Activated T-cell treated with anti-CD3 and anti-CD28 coated beads, Interleukin-2, amount 50 U/mL, for 1 hour (primary cell): Measurements from ENCODE around the gene SLC24A3.

Experiments
- DNase-seq: peaks from one replicate; pipeline ENCODE4 v3.0.0-alpha.2; 2020

The SLC24A3 gene

DNA sequence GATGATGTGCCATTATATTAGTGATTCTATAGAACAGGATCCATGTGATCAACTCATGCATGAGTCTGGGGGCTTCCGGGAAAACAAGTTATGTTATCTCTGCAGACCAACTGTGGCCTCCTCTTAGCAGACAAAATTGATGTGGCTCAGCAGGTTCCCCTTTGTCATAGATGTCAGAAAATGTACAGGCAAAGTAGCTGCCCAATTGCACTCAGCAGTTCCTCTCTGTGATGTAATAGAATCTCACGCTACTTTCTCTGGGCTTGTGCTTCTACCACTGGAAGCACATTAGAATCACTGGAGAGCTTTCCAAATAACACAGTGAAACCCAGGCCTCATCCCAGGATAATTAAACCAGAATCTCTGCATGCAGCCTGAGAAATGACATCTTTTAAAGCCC lies 253.1 kb downstream of the SLC24A3 start:
- no peak for DNase-seq

GRCh38 chr20:19466206-19466928 lies 253.9 kb downstream of the SLC24A3 start:
- no peak for DNase-seq

DNA sequence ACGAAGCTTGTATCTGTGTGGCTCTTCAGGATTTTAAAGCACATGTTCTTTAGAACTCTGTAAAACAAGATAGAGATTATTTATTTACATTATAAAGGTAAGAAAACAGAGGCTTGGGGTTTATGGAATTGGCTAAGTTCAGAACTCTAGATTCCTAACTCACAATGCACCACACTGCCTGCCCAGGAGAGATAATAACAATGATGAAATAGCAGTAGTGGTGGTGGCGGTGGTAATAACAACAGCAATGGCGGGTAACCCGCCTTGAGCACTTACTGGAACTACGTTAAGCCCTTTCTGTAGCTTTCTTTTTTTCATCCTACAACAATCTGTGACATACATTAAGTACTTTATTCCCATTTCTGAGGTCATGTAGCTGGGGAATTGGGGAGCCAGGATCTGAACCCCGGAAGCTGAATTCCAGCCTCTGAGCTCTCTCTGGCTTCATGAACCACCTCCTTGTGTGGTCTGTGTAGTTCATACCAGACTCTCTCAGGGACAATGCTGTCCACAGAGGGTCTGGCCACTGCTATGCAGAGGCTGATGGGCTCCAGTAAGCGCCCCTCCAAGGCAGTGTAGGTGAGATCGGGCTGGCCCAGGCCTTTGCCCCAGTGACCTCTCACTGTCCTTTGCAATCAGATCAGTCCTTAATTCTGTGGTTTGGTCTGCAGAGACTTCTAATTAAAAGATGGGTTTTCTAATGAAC lies 260.9 kb downstream of the SLC24A3 start:
- no peak for DNase-seq

DNA sequence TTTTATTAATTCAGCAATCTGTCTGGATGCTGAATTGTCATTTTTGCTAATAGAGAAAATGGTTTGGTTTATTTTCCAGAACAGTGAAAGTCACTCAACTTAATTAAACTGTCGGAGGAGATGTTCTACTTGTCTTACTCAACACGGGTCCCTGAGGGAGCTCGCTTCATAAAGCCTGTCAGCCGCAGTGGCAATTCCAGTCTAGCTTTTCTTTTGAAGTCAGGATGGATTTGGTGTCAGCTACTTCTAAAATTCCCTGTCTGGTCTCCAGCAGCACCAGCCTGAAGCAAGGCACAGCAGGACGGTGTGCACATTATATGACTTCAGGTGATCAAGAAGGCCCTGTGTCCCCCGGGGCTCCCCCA lies 261.5 kb downstream of the SLC24A3 start:
- DNase-seq = no peak

- DNase-seq = no peak
Observed at GRCh38 chr20:19478320-19478895, 266.0 kb downstream of the SLC24A3 start.

GRCh38 chr20:19482726-19483125 lies 270.3 kb downstream of the SLC24A3 start:
- no peak for DNase-seq

DNA sequence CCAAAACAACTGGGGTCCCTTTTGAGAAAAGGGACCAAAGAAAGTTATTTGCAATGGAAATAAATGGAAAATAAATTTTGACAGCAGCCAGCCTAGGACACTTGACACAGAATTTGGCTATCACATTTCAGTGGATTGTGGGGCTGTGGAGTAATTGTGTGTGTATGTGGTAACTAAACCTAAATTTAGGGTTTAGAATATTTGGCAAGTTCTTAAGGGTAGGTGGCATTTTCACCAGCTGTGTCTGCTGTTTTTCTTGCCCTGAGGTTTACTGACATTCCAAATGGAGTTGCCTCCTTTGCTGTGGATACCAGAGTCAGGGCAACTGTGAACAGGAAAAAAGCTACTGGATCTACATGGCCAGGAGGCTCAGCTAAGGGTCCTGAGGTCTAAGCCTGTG lies 270.9 kb downstream of the SLC24A3 start:
- DNase-seq = no peak

DNA sequence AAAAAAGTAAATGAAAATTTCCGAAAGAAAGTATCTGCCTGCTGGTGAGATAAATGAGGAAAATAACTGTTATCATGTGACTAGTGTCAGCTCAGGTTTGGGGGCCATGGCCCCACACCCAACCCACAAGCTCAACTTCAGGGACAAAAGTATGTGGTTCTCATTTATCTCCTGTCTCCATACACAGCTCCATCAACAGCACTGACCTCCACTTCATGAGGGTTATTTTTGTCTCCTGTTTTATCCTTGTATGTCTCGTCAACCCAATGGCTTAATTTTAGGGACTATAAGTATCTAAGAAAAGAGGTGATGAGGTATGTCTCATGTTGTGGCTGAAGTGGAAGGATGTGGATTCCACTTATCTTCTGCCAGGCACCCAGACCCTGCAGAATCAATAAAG lies 274.0 kb downstream of the SLC24A3 start:
- DNase-seq = no peak

DNA sequence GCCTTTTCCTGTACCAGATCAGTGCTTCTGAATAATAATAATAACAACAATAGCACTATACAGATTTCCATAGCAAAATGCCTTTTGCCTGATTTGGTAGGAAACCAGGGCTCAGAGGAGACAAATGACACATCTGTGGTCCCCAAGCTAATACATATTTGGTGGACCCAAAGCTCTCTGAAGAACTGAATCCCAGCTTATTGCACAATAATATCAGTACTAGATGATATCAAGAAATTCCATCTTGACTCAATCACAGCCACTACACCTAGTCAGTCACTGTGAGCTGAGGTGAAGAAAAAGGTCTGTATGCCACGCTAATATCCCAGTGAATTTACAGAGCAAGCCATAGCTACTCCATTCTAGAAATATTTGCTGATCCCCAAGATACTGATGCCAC lies 275.0 kb downstream of the SLC24A3 start:
- no peak for DNase-seq

- DNase-seq = no peak
Observed at GRCh38 chr20:19491241-19491640, 278.8 kb downstream of the SLC24A3 start.

- no peak for DNase-seq
Observed at GRCh38 chr20:19492116-19492515, 279.7 kb downstream of the SLC24A3 start.

GRCh38 chr20:19492687-19493336 lies 280.4 kb downstream of the SLC24A3 start:
- no peak for DNase-seq

DNA sequence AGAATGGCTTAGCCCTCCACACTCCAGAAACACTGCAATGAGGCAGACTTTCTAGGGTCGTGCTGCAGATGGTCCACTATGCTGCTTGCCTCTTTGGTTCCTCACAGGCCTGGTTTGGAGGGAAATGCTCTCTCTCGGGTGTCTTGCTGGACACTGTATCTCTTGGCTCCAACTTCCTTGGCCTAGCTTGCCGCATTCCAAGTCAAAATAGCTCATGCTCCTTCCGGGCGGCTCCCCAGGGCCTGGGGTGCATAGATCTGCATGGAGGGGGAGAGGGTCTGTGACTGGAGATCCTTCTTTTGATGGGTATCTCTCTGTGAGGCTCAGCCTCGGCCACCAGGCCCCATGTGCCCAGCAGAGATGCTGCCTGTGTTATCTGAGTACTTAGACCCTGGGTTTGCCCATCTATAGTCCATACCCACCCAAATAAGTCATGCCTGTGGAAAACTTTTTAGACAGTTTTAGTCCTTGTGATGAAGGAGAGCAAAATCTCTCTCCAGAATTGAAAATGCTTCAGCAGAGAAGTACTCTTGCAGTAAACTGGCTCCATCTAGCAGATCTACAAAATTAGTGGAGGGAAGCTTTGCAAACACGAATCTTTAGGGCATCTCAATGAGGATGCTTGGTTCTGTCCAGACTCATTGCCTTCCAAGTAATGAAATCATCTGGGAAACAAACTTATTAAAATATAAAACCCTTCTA lies 281.5 kb downstream of the SLC24A3 start:
- DNase-seq = no peak

GRCh38 chr20:19495905-19496703 lies 283.7 kb downstream of the SLC24A3 start:
- no peak for DNase-seq

GRCh38 chr20:19497064-19497463 lies 284.6 kb downstream of the SLC24A3 start:
- DNase-seq = no peak

- no peak for DNase-seq
Observed at GRCh38 chr20:19498756-19499155, 286.3 kb downstream of the SLC24A3 start.

GRCh38 chr20:19501476-19502115 lies 289.2 kb downstream of the SLC24A3 start:
- no peak for DNase-seq

- no peak for DNase-seq
Observed at GRCh38 chr20:19502169-19502568, 289.7 kb downstream of the SLC24A3 start.

DNA sequence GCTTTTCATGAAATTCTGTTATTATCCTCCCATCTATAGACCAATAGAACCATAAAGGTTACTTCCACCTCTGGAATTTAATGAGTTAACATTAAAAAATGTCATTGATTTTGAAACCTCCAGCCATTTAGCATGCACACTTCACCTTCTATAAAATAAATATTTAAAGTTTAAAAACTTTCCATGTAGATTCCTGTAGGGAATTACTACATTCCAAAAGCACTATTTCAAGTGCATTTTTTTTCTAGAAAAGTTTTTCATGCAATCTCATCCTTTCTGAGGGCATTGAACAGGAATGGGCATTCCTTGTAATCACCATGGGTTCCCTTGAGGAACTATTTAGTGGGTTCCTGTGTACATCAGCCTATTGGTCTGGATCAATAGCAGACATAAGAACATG lies 291.8 kb downstream of the SLC24A3 start:
- DNase-seq = no peak

GRCh38 chr20:19506021-19506420 lies 293.6 kb downstream of the SLC24A3 start:
- no peak for DNase-seq

- DNase-seq = no peak
Observed at GRCh38 chr20:19508449-19508848, 296.0 kb downstream of the SLC24A3 start.

GRCh38 chr20:19510611-19511010 lies 298.2 kb downstream of the SLC24A3 start:
- no peak for DNase-seq
